Middle frontal gyrus (tissue), 1 donor: ENCODE measurements around the gene FAM110D.

ENCODE experiments used
- DNase-seq: peaks from one replicate; pipeline ENCODE4 v3.0.0-alpha.2; 2015; ENCODE audit warnings: low spot score; ENCODE audit errors: extremely low spot score

Gene FAM110D

DNA sequence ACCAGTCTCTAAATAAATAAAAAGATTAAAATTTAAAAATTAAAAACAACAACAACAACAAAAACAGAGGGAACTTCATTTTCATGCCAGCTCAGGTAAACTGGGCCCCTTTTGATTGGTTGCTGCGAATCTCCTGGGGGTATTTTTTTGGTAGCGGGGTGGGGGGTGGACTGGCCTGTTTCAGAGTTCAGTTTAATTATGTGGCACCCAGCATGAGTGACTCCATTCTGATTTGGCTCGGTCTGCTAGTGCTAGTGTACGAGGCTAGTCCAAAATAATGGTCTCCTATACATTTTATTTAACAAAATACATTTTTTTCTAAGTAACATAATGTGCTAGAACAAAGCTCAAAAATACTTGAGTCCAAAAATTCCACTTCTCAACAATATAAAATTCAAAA lies 29.1 kb upstream of the FAM110D start:
- no peak for DNase-seq

DNA sequence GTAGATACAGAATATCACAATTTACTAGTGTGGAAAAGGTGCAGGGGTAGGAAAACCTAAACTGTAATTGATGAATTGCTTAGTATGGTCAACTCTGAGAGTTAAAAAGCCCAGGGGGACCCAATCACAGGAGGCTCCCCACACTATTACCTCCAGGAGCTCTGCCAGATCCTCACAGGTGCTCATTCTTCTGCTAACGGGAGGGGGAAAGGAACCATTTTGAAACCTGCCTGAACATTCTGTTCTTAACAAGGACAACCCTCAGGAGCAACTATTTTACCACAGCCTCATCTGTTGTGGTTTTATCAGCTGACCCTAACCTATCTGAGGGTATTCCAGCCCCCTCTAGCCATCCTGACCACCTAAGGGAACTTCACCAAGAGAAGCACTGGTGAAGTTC lies 28.2 kb upstream of the FAM110D start:
- DNase-seq, result no peak

DNA sequence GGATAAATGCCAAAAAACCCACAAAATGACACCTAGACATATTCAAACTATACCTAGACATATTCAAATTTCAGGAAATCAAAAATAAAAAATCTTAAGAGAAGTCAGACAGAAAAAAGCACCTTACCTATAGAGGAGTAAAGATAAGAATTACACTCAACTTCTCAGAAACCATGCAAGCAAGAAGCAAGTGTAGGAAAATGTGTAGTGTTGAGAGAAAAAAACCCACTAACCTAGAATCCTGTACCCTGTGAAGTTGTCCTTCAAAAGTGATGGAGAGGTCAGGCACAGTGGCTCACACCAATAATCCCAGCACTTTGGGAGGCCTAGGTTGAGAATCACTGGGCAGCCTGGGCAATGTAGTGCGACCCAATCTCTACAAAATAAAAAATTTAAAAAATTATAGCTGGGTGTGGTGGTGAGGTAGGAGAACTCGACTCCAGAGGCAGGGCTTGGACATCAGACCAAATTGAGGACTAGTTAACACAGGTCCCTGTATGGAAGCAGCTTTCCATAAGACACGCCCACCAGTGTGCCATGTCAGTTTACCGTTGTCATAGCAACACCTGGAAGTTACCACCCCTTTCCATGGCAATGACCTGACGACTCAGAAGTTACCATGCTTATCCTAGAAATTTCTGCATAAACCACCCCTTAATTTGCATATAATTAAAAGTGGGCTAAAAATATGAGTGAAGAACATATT lies 26.6 kb upstream of the FAM110D start:
- no peak for DNase-seq

GRCh38 chr1:26132834-26133167 lies 26.1 kb upstream of the FAM110D start:
- DNase-seq, result no peak

DNA sequence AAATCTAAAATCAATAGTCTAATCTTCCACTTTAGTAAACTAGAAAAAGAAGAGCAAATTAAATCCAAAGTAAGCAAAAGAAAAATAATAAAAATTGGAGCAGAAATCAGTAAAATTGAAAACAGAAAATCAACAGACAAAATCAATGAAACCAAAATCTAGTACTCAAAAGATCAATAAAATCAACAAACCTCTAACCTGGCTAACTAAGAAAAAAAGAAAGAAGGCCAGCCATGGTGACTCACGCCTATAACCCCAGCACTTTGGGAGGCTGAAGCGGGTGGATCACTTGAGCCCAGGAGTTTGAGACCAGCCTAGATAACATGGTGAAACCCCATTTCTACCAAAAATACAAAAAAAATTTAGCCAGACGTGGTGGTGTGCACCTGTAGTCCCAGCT lies 24.4 kb upstream of the FAM110D start:
- no peak for DNase-seq

GRCh38 chr1:26138974-26139558 lies 19.8 kb upstream of the FAM110D start:
- no peak for DNase-seq

- DNase-seq, result no peak
These were observed 16.7 kb upstream of the FAM110D start for GRCh38 chr1:26142159-26142558.

DNA sequence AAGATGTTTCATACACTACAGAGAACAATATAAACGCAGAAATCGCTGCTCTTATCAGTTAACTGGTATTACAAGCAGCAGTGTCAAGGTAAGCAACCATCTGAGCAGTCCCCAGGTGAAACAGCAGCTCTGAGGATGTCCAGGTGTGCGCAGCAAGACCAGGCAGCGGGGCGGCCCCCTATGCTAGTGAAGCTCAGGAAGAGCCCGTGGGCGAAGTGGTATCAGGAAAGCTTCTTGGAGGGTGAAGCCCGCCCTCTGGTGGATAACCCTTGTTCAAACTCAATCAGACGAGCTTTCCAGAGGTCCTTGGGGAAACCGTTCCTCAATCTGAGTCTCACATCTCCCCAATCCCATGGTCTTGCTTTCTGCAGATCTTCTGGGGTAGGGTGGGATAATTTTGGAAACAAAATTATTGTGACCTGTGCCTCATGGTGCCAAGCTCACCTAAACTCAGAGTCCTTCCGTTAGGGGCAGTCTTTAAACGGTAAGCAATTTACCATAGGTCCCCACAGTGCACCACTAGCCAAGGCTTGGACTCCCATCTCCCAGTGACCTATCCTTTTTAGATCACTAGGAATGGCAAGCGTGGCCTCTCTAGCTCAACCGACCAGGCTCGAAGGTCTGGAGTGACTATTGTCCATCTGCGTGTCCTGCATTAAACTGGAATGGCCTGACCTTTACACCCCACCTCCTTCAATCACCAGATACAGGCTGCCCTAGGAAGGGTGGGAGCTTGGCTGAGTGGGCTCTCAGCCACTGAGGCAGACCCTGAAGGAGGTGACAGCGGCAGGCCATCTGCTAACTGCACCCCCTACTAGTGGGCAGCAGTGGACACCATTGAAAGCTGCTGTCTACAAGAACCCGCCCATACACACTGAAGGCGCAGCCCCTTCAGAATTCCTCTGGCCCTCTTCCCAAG lies 13.6 kb upstream of the FAM110D start:
- peak; percentile 67 for DNase-seq

DNA sequence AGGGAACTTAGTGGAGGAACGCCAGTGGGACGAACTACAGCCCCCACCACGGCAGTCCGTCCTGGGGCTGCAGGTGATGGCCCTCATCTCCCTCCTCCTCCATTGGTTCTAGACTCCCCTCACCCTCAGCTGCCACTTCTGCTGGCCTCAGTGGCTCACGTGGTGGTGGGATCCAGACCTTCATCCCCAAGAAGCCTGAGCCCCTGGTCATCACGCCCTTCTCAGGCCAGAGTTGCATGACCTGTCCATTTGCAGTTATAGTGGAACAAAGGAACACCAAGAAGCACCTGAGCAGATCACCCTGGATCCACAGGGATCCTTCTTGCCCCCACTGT lies 13.0 kb upstream of the FAM110D start:
- no peak for DNase-seq

DNA sequence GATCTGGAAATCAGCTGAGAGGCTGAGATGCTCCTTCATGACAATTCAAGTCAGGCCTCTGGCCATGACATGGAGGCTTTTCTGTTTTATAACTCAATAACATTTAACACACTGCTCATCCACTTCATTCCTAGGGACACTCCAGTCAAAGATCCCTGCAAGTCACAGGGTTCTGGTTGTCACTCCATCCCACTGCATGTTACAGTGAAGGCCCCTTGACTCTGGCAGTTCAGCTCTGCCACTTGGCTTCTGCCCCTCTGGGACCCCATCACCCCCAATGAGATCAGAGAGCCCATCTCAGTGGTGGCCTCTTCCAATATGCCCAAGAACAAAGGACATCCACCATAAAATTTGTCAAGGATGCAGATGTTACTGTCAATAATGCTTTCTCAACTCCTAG lies 10.0 kb upstream of the FAM110D start:
- DNase-seq, result no peak

GRCh38 chr1:26153966-26154532 lies 4.8 kb upstream of the FAM110D start:
- DNase-seq, result no peak

DNA sequence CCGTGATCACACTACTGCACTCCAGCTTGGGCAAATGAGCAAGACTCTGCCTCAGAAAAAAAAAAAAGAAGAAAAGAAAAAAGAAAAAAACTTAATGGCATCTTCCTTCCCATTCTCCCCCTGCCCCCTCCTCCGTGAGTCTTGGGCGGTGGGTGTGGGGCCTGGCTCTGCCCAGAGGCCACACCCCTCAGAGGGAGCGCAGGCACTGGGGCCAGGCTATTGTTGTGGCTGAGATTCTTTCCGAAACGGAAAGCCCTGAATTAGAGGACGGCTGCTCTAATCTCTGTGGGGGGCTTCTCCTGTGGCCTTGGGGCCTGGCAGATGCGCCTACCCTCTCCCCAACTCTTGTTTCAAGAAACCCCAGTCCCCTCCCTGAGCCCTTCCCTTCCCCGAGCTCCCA lies 4.1 kb upstream of the FAM110D start:
- no peak for DNase-seq

DNA sequence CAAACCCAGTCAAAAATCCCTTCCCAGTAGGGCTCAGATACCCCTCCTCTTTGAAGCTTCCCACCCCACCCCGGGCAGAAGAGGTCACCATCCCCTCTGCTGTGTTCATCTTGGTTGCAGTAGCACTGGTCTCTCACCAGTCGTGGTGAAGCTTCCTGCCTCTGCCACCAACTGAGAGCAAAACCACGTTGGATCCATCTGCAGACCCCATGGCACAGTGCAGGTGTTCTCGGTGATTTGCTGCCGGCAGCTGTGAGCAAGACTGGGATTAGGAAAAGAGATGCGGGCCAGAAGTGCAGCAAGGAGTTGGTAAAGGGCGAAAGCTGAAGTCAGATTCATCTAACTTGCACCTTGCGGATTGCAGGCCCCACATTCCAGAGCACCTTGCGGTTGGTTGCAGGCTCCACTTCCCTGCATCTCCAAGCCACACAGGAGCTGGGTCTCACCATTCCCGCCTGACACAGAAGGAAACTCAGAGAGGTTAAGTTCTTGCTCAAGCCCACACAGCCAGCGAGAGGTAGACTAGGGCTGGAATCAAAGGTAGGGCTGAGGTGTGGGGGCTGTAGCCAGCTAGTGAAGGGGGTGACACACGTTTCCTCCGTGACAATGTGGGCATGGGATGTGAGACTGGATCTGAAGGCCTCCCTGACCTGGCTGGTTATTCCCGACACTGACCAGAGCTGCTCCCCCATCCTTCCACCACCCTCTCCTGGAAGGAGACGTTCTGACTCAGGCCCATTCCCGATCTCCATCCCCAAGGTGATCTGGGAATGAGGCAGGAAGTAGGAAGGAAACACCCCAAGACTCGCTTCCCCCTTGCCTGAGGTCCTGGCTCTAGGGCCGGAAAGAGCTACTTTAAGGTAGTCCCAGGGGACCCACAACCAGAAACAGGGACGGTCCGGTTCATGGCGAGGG lies 3.3 kb upstream of the FAM110D start:
- no peak for DNase-seq

DNA sequence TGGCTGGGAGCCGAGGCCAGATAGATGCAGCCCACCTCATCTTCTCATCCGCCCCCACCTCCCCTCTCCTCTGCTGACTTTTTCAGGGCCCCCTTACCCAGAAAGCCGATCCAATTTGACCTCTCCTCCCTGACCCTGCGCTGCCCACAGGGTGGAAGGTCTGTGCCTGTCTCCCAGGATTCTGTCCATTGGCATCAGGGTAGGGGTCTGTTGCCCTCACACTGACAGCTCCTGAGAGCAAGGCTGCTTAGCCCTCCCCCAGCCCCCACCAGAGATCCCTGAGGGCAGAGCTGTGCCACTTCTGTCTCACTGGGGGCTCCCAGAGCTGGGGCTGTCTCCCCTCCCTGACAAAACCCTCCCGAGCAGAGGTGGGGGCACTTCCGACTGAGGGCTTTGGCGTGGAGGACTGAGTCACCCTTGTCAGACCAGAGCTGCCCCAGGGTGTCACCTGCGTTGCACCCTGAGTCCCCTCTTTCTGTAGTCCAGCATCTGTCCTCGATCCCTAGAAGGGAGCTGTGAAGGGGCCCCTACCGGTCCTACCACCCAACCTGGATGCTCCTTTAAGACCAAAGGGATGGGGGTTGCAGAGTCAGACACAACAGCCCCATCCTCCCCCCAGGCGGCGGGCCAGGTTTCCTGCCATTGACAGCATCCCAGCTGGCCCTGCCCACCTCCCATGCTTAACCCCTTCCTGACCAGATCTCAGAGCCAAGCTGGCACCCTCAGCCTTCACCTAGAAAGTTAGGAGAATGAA lies 2.4 kb upstream of the FAM110D start:
- DNase-seq, result no peak

DNA sequence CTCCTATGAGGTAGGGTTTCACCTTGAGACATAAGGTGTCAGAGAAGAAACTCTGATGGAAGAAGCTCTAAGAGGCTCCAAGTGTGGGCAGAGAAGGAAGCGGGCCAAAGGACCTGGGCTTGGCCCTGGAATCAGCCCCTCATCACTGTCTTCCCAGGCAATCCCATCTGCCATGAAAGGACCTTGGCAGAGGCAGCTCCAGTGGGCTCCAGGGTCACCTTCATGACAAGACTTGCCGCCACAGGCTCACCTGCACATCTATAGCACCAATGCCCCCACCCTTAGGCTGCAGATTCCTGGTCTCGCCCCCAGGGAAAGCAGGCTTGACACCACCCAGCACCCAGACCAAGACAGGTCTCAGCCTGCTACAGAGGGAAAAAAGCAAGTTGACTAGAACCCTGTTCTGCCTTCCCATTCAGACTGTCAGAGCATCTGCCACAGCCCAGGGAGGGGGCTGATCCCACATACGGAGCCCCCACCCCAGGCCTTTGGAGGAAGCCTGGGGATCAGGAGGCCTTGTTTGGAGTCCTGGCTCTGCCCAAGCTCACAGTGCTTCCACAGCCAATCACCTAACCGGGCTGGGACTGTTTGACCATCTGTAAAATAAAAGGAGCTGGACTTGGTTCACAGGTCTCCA lies 490 bp upstream of the FAM110D start:
- no peak for DNase-seq

DNA sequence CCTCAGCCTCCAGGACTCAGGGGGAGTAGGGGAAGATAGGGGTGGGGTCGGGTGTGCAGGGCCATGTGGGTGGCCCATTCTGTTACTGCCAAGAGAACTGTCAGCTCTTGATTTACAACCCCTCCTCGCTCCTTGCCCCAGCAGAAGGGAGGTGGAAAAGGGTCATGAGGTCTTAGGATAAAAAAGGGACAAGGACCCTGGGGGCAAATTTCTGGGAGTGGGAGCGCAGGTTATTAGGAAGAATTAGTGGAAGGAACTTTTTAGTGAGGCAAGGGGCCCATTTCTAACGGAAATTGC lies 812 bp downstream of the FAM110D start:
- DNase-seq, result no peak

DNA sequence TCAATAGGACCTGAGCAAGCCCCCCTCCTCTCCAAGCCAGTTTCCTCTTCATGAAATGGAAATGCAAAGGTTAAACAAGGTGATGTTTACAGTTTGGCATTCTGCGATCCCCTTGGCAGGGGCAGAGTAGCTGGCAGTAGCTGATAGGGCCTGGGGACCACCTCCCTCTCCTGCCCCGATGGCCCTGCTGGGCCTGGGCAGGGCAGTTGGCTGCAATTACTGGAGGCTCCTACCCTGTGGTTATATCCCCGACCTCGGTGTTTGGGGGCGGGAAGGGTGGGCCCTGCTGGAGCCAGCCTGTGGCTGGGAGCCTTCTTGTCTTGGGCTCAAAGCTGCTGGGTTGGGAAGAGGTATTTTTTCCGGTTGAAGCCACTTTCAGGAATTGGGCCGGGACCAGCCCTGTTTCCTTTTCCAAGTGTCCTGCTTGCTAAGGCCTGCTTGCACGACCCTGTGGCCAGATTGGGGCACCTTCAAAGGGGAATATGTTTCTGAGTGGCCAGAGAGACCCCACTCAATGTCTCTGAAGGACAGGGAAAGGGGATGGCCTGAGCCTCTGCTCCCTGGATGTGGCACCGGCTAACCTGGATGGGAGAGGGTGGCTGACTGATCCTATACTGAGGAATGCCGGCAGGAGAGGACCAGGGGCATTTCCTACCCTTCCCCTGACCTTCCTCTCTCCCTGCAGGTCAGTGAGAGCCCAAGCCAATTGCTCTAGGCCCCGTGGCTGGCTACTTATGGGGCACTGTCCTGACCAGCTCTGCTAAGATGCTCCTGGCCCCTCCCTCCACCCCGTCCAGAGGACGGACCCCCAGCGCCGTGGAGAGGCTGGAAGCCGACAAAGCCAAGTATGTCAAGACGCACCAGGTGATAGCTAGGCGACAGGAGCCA lies 1.9 kb downstream of the FAM110D start:
- DNase-seq, result no peak

- DNase-seq, result no peak
These were observed 2.7 kb downstream of the FAM110D start for GRCh38 chr1:26161415-26162219.
